ENCODE results near the gene MAGI1. TPM values are rescaled to one million over a fixed set of nuclear protein-coding genes. Genes with fewer than 3 reads are reported as not detected.

MAGI1 gene
- total RNA-seq, 2 donors from 2014 or later = 37.5 to 51.6 TPM

- no peak for DNase-seq (ENCODE audit: low spot score)
- H3K27me3 ChIP-seq (replicated peaks; ENCODE audit: insufficient read depth) = no peaks in the 10 kb centered on the region
- TF ChIP-seq POLR2AphosphoS5 (IDR thresholded peaks at IDR 0.05) = no peak
- no peak for TF ChIP-seq CTCF (IDR thresholded peaks at IDR 0.05)
- no peaks in the 10 kb centered on the region for H3K9me3 ChIP-seq
- no peaks in the 10 kb centered on the region for H3K36me3 ChIP-seq
- intact Hi-C loops (cut with DNase I) = no loop called here
- WGBS = 95% methylated on average over 4 of the region's 4 CpGs
- H3K4me1 ChIP-seq (replicated peaks) = no peaks in the 10 kb centered on the region
- H3K4me3 ChIP-seq = no peak overlapping the region
- no peak overlapping the region for H3K27ac ChIP-seq
These were observed 320.9 kb downstream of the MAGI1 start for GRCh38 chr3:65717676-65718346.

GRCh38 chr3:65716071-65716751 lies 322.5 kb downstream of the MAGI1 start:
- H3K4me1 ChIP-seq (replicated peaks) = no peaks in the 10 kb centered on the region
- H3K9me3 ChIP-seq = no peaks in the 10 kb centered on the region
- H3K27ac ChIP-seq = no peak overlapping the region
- no peaks in the 10 kb centered on the region for H3K36me3 ChIP-seq
- intact Hi-C loops (cut with DNase I) = no loop called here
- TF ChIP-seq CTCF (IDR thresholded peaks at IDR 0.05) (no peak), POLR2A (IDR thresholded peaks at IDR 0.05) (no peak), POLR2AphosphoS5 (IDR thresholded peaks at IDR 0.05) (no peak)
- no peak overlapping the region for H3K4me3 ChIP-seq
- no peak for DNase-seq (ENCODE audit: low spot score)
- WGBS = 75% methylated on average over 4 of the region's 4 CpGs
- no peaks in the 10 kb centered on the region for H3K27me3 ChIP-seq (replicated peaks; ENCODE audit: insufficient read depth)

- DNase-seq (ENCODE audit: low spot score) = no peak
- Histone ChIP-seq H3K9me3 (no peaks in the 10 kb centered on the region), H3K36me3 (no peaks in the 10 kb centered on the region), H3K4me1 (replicated peaks) (no peaks in the 10 kb centered on the region), H3K27me3 (replicated peaks; ENCODE audit: insufficient read depth) (no peaks in the 10 kb centered on the region), H3K4me3 (no peak overlapping the region), H3K27ac (no peak overlapping the region)
- intact Hi-C loops (cut with DNase I) = no loop called here
- no peak for TF ChIP-seq POLR2AphosphoS5 (IDR thresholded peaks at IDR 0.05)
- TF ChIP-seq POLR2A (IDR thresholded peaks at IDR 0.05) = no peak
- no peak for TF ChIP-seq CTCF (IDR thresholded peaks at IDR 0.05)
- WGBS = 53% methylated on average over 6 of the region's 6 CpGs
These were observed 324.6 kb downstream of the MAGI1 start for GRCh38 chr3:65714134-65714533.

- no peaks in the 10 kb centered on the region for H3K4me1 ChIP-seq (replicated peaks)
- DNase-seq (ENCODE audit: low spot score) = no peak
- intact Hi-C loops (cut with DNase I) = no loop called here
- WGBS = 44% methylated on average over 1 of the region's 1 CpG
- H3K4me3 ChIP-seq = no peak overlapping the region
- no peaks in the 10 kb centered on the region for H3K36me3 ChIP-seq
- TF ChIP-seq CTCF (IDR thresholded peaks at IDR 0.05) = no peak
- TF ChIP-seq POLR2A (IDR thresholded peaks at IDR 0.05) = no peak
- no peak for TF ChIP-seq POLR2AphosphoS5 (IDR thresholded peaks at IDR 0.05)
- no peaks in the 10 kb centered on the region for H3K9me3 ChIP-seq
- no peak overlapping the region for H3K27ac ChIP-seq
- H3K27me3 ChIP-seq (replicated peaks; ENCODE audit: insufficient read depth) = no peaks in the 10 kb centered on the region
These were observed 325.7 kb downstream of the MAGI1 start for GRCh38 chr3:65713016-65713415.

- Histone ChIP-seq H3K9me3 (no peaks in the 10 kb centered on the region), H3K27me3 (replicated peaks; ENCODE audit: insufficient read depth) (no peaks in the 10 kb centered on the region), H3K4me3 (no peak overlapping the region), H3K27ac (no peak overlapping the region), H3K4me1 (replicated peaks) (no peaks in the 10 kb centered on the region), H3K36me3 (no peaks in the 10 kb centered on the region)
- intact Hi-C loops (cut with DNase I) = no loop called here
- 85% methylated on average over 5 of the region's 5 CpGs for WGBS
- DNase-seq (ENCODE audit: low spot score) = no peak
- TF ChIP-seq POLR2A (IDR thresholded peaks at IDR 0.05) = no peak
- TF ChIP-seq CTCF (IDR thresholded peaks at IDR 0.05) = no peak
- TF ChIP-seq POLR2AphosphoS5 (IDR thresholded peaks at IDR 0.05) = no peak
These were observed 326.6 kb downstream of the MAGI1 start for GRCh38 chr3:65712140-65712539.

Data from prostate gland (tissue), 2 donors.